Cortex of kidney (tissue), 1 donor: Measurements from ENCODE around the gene DDX20.
A peak's percentile ranks its signal among the peaks of the same experiment; 100 is the strongest.

Experiments
- DNase-seq: peaks from one replicate; lab custom pipeline; 2025; lab: John Stamatoyannopoulos, UW

DDX20 gene, protein sequence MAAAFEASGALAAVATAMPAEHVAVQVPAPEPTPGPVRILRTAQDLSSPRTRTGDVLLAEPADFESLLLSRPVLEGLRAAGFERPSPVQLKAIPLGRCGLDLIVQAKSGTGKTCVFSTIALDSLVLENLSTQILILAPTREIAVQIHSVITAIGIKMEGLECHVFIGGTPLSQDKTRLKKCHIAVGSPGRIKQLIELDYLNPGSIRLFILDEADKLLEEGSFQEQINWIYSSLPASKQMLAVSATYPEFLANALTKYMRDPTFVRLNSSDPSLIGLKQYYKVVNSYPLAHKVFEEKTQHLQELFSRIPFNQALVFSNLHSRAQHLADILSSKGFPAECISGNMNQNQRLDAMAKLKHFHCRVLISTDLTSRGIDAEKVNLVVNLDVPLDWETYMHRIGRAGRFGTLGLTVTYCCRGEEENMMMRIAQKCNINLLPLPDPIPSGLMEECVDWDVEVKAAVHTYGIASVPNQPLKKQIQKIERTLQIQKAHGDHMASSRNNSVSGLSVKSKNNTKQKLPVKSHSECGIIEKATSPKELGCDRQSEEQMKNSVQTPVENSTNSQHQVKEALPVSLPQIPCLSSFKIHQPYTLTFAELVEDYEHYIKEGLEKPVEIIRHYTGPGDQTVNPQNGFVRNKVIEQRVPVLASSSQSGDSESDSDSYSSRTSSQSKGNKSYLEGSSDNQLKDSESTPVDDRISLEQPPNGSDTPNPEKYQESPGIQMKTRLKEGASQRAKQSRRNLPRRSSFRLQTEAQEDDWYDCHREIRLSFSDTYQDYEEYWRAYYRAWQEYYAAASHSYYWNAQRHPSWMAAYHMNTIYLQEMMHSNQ

GRCh38 chr1:111755331-111756123, at the start of gene DDX20:
TSS of gene DDX20 (plus strand) at chr1:111755901. CDS start at chr1:111755925, 24 bp downstream.
- peak; percentile 69 for DNase-seq

DNA sequence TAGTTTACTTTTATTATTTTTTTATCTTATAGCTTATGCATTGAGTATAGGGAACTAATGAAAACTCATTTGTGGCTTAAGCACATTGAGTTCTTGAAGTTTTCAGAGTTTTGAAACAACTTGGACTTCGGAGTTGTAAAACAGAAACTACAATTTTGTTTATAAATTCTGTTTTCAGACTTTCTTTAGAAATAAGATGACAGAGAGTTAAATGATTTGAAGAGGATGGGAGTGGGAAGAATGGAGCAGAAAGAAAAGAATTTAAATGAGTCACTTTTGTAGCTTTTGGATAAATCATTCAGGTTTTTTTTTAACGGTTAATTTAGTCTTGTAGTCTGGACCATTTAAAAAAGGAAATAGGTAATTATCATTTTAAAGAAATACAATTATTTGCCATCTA, 48.8 kb upstream of the DDX20 start:
- no peak for DNase-seq

GRCh38 chr1:111707906-111708305, 47.8 kb upstream of the DDX20 start:
- DNase-seq: no peak

GRCh38 chr1:111709986-111710385, 45.7 kb upstream of the DDX20 start:
- DNase-seq: no peak

- no peak for DNase-seq
Observed at GRCh38 chr1:111716333-111716732, 39.4 kb upstream of the DDX20 start.

DNA sequence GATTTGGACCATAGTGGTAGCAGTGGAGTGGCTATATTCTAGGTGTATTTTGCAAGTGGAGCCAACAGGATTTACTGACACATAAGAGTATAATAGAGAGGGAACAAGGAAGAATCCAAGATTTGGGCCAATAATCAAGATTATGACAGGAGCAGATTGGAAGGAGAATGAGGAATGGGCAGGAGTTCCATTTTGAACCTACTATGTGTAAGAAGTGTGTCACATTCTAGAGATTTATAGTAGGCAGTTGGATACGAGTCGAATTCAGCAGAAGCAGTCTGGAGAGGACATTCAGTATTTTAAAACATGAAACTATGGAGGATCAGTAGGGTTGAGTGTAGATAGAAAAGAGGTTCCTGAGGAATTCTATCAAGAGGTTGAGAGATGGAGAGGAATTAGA, 38.3 kb upstream of the DDX20 start:
- DNase-seq: no peak

GRCh38 chr1:111719135-111719534, 36.6 kb upstream of the DDX20 start:
- DNase-seq: no peak

- DNase-seq: no peak
Observed at GRCh38 chr1:111719674-111720132, 36.0 kb upstream of the DDX20 start.

DNA sequence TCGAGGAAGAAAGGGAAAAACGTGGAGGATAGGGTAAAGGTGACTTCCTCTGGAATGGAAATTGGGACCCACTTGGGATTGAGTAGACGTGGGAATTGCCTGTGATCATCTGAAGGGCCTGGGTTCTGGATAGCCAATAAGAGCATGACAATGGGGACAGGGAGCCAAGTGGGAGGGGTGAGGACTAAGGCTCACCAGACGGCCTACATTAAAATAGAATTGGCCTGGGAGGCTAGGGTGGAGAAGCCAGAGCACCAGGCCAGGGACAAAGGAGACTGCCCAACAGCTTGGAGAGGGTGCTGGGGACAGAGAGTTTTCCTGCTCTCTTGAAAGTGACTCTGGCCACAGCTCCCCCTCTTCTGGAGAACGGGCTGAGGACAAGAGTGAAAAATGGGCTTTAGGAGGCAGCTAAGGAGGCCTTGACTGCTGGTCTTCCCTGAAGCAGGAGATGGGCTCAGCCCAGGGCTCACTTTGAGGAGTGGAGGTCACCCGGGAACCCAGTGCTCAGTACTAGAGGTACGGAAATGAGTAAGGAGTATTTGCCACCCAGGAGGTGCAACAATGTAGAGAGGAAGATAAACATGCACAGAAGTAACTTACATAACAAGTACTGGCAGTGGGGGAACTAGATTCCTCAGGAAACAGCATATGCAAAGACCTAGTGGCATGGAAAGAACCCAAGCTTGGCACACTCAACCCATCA, 35.3 kb upstream of the DDX20 start:
- no peak for DNase-seq

- DNase-seq: no peak
Observed at GRCh38 chr1:111720977-111721786, 34.5 kb upstream of the DDX20 start.

GRCh38 chr1:111723091-111723806, 32.5 kb upstream of the DDX20 start:
- DNase-seq: no peak

DNA sequence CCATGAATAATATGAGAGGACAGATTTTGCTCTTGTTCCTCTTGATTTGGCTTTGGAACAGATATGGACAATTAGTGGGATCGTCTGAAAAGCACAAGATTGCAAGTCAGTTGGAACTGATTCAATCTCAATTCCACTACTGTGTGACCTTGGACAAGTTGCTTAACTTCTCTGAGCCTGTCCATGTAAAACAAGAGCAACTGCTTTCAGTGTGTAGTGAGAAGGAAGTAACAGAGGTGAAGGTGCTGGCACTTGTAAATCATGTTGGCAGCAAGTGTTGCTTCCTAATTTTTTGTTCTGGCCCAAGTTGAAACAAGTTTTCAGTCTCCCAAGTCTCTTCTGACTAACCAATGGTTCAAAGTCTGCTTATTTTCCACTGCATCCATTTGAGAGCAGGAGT, 31.8 kb upstream of the DDX20 start:
- DNase-seq: no peak

DNA sequence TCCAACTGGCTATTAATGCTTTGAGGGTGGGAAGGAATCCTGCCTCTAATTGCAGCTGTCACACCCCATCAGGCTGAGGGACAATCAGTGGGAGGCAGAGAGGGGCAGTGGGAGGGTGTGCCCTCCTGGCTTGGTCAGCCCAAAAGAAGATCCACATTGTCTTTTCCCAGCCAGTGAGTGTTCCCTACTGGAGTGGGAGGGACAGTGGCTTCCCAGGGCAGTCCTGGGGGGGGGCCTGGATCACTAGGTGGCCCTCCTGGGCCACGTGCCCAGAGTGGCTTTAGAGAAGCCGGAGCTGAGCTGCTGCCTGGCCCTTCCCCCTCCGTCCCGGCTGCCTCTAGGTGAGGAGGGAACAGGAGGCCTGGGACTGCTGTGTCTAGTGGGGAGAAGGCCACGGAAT, 30.5 kb upstream of the DDX20 start:
- DNase-seq: no peak

DNA sequence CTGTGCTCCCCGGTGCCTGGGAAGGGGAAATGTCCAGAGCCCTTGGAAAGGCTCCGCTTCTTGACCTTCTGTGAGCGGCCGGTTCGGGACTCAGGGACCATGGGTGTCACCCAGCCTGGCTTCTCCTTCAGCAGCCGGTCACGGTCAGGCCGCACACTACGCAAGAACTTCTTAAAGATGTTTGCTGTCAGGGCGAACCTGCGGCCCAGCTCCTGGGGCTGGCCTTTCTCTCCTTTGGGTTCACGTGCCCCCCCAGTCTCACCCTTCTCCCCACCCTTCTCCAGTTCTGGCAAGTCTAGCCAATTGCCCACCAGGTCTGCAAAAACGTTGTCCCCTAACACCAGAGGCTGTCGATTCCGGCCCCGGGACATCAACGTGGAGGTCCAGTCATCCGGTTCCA, 28.6 kb upstream of the DDX20 start:
- no peak for DNase-seq

DNA sequence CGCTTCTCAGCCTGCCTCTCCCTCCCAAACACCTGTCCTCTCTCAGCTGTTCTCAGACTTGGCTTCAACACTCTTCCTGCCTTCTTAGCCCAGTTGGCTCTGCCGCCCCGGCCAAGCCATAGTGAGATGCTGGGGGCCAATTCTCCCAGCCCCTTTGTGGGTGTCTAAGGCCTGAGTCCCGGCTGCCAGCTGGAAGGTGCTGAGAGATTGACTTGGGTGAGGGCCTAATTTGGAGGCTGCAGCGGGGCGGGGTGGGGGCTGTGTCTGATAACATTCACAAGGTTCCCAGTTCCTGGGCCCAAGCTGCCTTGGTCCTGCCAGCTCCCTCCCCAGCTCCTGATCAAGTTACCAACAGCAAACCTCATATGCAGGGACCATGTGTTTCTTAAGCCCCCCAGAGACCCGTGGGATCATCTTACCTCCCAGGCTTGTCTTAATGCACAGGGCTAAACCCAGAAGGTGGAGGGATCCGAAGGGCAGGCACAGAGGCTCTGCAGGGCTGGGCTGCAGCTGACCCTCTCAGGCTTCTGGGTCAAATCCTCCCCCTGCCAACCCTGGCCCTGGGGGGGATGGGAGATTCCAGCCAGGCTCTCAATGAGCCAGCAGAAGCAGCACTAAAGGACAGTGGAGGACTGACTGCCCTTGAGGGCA, 26.3 kb upstream of the DDX20 start:
- DNase-seq: no peak

DNA sequence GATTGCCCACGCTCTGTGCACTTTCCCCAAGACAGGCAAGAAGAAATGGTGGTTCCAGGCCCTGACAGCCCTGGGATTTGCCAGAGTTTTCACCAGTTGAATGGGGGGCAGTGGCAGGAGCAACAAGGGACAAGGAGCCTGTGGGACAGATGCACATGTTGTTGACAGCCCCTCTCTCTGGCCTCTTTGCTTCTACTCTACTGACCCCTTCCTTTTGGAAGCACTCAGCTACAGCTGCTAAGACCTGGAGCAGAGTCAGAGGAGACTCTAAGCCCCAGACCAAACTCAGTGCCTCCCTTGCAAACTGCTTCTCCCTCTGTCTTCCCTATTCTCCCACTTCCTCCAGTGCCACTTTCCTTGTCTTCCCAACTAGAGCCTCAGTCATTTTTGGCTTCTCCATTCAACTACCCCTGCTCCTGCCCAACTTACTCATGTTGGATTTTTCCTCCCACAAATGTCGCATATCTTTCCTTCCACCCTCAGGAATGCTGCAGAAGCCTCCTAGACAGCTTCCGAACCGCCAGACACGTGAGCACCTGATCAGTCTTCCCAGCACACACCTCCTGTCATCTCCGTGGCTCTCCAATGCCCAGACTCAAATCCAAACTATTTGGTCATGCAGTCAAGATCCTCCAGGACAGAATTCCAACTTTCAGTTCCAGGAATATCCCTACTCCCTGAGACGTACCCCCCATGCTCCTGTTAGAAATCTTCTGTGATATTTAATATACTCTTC, 25.6 kb upstream of the DDX20 start:
- DNase-seq: no peak

GRCh38 chr1:111730706-111731105, 25.0 kb upstream of the DDX20 start:
- DNase-seq: no peak

DNA sequence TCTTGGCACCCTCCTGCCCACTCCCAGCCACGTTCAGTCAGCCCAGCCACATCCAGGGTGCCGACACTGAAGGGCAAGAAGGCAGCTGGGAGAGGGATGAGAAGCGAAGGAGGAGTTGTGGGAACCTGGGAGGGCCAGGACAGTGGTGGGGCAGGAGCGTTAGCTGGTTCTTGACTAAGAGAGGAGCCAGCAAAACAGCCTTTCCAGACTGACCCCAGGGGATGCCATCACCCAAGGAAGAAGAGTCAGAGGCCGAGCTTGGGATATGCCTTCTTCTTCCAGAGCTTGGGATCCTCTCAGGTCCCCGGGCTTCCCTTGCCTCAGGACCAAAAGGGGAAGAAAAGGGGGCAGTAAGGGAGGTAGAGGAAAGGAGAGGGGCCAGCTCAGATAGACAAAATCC, 23.7 kb upstream of the DDX20 start:
- DNase-seq: no peak

DNA sequence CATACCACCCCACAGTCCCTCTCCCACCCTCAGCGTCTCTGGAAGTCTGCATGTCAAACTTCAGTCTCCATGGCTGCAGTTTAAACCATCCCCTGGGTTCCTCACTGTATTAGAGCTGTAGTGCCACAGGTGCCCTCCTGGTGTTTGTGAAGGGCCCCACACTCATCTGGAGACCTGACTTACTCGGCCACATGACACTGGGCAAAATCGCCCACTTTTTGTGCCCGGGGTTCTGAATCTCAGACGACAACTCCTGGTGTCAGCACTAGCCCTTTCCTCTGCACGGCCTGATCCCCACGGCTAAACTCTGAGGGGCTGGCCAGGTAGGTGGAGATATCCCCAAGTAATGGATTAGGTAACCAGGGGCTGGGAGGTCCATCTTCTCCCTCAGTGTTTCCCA, 23.0 kb upstream of the DDX20 start:
- DNase-seq: no peak
